ENCODE results near the gene CD2BP2. TPM values are rescaled to one million over a fixed set of nuclear protein-coding genes. Genes with fewer than 3 reads are reported as not detected.

Gene CD2BP2
- total RNA-seq, 1 donor from 2014 or later, result 107 TPM

- TF ChIP-seq CTCF (IDR thresholded peaks at IDR 0.05; ENCODE audit: insufficient read depth, low read length, poor library complexity, severe bottlenecking), result no peak
- Histone ChIP-seq H3K4me3 (ENCODE audit: low read depth, low read length) (peak overlapping the region; percentile 84), H3K27me3 (ENCODE audit: control insufficient read depth, insufficient read depth, low read length) (no peaks in the 10 kb centered on the region), H3K36me3 (ENCODE audit: control insufficient read depth, insufficient read depth, low read length) (peaks cover 5% of the 10 kb centered on the region)
- DNase-seq (ENCODE audit: low read depth), result no peak
Measured at GRCh38 chr16:30355954-30356308, 823 bp upstream of the CD2BP2 start.

- no peak for DNase-seq (ENCODE audit: low read depth)
- no peaks in the 10 kb centered on the region for H3K27me3 ChIP-seq (ENCODE audit: control insufficient read depth, insufficient read depth, low read length)
- no peak for TF ChIP-seq CTCF (IDR thresholded peaks at IDR 0.05; ENCODE audit: insufficient read depth, low read length, poor library complexity, severe bottlenecking)
- H3K4me3 ChIP-seq (ENCODE audit: low read depth, low read length), result peak overlapping the region; percentile 84
- H3K36me3 ChIP-seq (ENCODE audit: control insufficient read depth, insufficient read depth, low read length), result peaks cover 6% of the 10 kb centered on the region
Measured at GRCh38 chr16:30354423-30355143, 525 bp downstream of the CD2BP2 start.

DNA sequence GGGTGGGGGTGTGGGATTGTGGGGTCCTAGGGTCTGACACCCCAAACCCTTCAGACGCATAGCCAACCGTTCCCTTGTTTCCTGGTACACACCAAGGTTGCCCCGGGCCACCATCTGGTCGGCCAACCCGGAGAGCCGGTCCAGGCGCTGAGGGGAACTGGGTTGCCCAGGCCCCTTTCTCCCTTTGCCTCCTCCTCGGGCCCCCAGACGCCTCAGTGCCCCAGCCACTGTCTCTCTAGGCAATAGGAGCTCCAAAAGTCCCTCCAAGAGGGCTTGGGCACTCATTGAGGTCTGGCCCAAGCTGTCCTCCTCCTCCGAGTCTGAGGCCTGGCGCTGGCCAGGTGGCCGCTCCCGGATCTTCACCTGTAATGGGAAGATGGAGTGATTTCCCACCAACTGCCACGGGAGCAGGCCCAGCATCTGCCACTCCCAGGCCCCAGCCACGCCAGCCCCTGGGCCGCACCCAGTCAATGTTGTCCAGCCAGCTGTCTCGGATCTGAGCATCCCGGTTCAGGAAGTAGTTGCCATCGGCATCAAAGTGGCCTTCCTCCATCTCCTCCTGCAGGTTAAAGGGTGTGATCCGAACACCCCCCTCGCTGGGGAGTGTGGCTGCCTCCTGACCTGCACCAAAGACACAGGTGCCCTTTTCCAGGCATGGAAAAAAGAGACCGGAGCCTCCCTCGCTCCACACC, 1.5 kb downstream of the CD2BP2 start:
- peaks cover 6% of the 10 kb centered on the region for H3K36me3 ChIP-seq (ENCODE audit: control insufficient read depth, insufficient read depth, low read length)
- no peak for DNase-seq (ENCODE audit: low read depth)
- TF ChIP-seq CTCF (IDR thresholded peaks at IDR 0.05; ENCODE audit: insufficient read depth, low read length, poor library complexity, severe bottlenecking), result no peak
- H3K27me3 ChIP-seq (ENCODE audit: control insufficient read depth, insufficient read depth, low read length), result no peaks in the 10 kb centered on the region
- H3K4me3 ChIP-seq (ENCODE audit: low read depth, low read length), result no peak overlapping the region

- DNase-seq (ENCODE audit: low read depth), result no peak
- Histone ChIP-seq H3K27me3 (ENCODE audit: control insufficient read depth, insufficient read depth, low read length) (no peaks in the 10 kb centered on the region), H3K36me3 (ENCODE audit: control insufficient read depth, insufficient read depth, low read length) (peaks cover 6% of the 10 kb centered on the region), H3K4me3 (ENCODE audit: low read depth, low read length) (no peak overlapping the region)
- TF ChIP-seq CTCF (IDR thresholded peaks at IDR 0.05; ENCODE audit: insufficient read depth, low read length, poor library complexity, severe bottlenecking), result no peak
Measured at GRCh38 chr16:30352488-30353401, 2.4 kb downstream of the CD2BP2 start.

DNA sequence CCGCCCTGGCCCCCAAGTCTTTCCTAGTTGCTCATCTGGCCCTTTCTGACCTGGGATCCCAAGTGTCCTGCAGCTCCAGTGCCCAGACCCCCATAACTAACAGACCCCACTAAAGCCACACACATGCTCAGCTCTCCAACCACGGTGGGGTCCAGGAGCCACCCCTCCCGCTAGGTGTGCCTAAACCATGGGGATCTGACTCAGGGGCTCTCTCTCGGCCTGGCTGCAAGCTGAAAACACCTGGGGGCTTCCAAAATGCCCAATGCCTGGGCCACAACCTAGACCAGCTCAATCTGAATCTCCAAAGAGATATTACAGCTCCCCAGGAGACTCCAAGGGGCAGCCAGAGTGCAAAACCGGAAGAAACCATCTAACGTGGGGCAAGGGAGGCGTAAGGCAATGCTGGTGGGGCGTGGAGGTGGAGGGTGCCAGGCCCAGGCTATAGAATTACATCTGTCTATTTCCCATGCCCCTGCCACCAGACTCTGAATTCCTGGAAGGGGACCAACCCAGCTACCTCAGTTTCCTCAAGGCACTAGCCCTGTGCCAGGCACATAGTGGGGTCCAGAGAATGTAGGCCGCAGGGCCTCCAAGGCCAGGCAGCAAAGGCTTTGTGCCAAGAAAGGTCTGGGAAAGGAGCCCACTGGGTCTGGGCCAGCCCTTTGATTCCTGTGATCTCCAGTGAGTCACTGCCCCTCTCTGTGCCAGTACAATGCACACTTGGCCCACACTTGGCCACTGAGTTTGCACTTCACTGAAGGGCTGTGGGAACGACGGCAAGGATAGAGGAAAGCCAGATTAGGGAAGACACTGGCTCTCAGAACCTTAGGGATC, 3.3 kb downstream of the CD2BP2 start:
- no peak for DNase-seq (ENCODE audit: low read depth)
- Histone ChIP-seq H3K36me3 (ENCODE audit: control insufficient read depth, insufficient read depth, low read length) (peaks cover 4% of the 10 kb centered on the region), H3K4me3 (ENCODE audit: low read depth, low read length) (no peak overlapping the region), H3K27me3 (ENCODE audit: control insufficient read depth, insufficient read depth, low read length) (no peaks in the 10 kb centered on the region)
- TF ChIP-seq CTCF (IDR thresholded peaks at IDR 0.05; ENCODE audit: insufficient read depth, low read length, poor library complexity, severe bottlenecking), result no peak
